ENCODE results near the gene NCK2.

The NCK2 gene

DNA sequence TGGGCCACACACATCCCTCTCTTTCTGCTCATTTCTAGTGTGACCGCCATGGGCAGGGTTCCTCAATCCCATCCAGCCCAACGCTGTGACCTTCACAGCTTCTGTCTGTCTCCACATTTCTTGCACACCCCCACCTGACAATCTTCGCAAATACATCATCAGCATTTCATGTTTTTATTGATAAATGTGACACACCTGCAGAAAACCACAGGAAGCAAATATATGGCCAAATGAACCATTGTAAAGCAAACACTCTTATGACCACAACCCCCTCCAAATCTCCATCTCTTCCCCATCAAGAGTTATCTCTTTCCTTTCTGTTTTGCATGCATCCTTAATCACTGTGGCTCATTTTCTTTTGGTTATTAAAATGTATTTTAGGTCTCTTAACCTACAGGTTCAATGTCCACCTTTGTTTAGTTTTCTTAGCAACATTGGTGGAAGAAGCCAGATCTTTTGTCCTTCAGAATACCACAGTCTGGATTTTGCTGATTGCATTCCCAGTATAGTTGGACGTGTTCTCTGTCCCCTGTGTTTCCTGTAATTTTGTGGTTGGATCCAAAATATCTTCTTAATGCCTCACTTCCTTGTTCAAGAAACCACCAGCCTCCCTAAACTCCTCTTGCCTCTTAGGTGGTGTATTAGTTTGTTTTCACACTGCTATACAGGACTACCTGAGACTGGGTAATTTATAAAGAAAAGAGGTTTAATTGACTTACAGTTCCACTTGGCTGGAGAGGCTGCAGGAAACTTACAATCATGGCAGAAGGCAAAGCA lies 9.8 kb upstream of the NCK2 start:
- Histone ChIP-seq H3K4me1 (ENCODE audit: control insufficient read depth, low read length) (peaks cover 78% of the 10 kb centered on the region), H3K79me2 (ENCODE audit: control insufficient read depth, low read length) (no peaks in the 10 kb centered on the region), H3K27me3 (ENCODE audit: control insufficient read depth, low read length) (no peaks in the 10 kb centered on the region), H3K9me2 (replicated peaks; ENCODE audit: control insufficient read depth, low read length) (no peaks in the 10 kb centered on the region), H3K36me3 (ENCODE audit: control insufficient read depth, low read length) (no peaks in the 10 kb centered on the region), H4K20me1 (ENCODE audit: control insufficient read depth, insufficient read depth, low read depth, low read length) (no peaks in the 10 kb centered on the region), H3F3A (ENCODE audit: control insufficient read depth, insufficient read depth) (no peaks in the 10 kb centered on the region), H3K9me3 (ENCODE audit: control insufficient read depth, insufficient read depth, low read length) (no peaks in the 10 kb centered on the region), H3K4me3 (ENCODE audit: low read length) (no peak overlapping the region), H3K4me2 (ENCODE audit: low read length) (peak overlapping the region; percentile 10), H3K27ac (ENCODE audit: low read depth, low read length) (no peak overlapping the region)
- TF ChIP-seq CTCF (IDR thresholded peaks at IDR 0.05; ENCODE audit: low read depth, low read length, poor library complexity, severe bottlenecking), result no peak
- no peak for TF ChIP-seq EZH2phosphoT487 (IDR thresholded peaks at IDR 0.05; ENCODE audit: borderline replicate concordance, low read length)

- H3K79me2 ChIP-seq (ENCODE audit: control insufficient read depth, low read length), result no peaks in the 10 kb centered on the region
- H3K36me3 ChIP-seq (ENCODE audit: control insufficient read depth, low read length), result no peaks in the 10 kb centered on the region
- no peak overlapping the region for H3K4me3 ChIP-seq (ENCODE audit: low read length)
- H3K4me1 ChIP-seq (ENCODE audit: control insufficient read depth, low read length), result peaks cover 78% of the 10 kb centered on the region
- TF ChIP-seq CTCF (IDR thresholded peaks at IDR 0.05; ENCODE audit: low read depth, low read length, poor library complexity, severe bottlenecking) (no peak), EZH2phosphoT487 (IDR thresholded peaks at IDR 0.05; ENCODE audit: borderline replicate concordance, low read length) (no peak)
- H3K27ac ChIP-seq (ENCODE audit: low read depth, low read length), result no peak overlapping the region
- no peaks in the 10 kb centered on the region for H3K27me3 ChIP-seq (ENCODE audit: control insufficient read depth, low read length)
- no peaks in the 10 kb centered on the region for H4K20me1 ChIP-seq (ENCODE audit: control insufficient read depth, insufficient read depth, low read depth, low read length)
- H3K9me3 ChIP-seq (ENCODE audit: control insufficient read depth, insufficient read depth, low read length), result no peaks in the 10 kb centered on the region
- no peaks in the 10 kb centered on the region for H3F3A ChIP-seq (ENCODE audit: control insufficient read depth, insufficient read depth)
- H3K4me2 ChIP-seq (ENCODE audit: low read length), result no peak overlapping the region
- H3K9me2 ChIP-seq (replicated peaks; ENCODE audit: control insufficient read depth, low read length), result no peaks in the 10 kb centered on the region
Observed at GRCh38 chr2:105736145-105736544, 8.6 kb upstream of the NCK2 start.

- Histone ChIP-seq H3F3A (ENCODE audit: control insufficient read depth, insufficient read depth) (peaks cover 3% of the 10 kb centered on the region; the same call in 1 of the 2 replicates), H3K4me1 (ENCODE audit: control insufficient read depth, low read length) (peaks cover 61% of the 10 kb centered on the region), H3K4me3 (ENCODE audit: low read length) (peak overlapping the region; percentile 40), H3K4me2 (ENCODE audit: low read length) (peak overlapping the region; percentile 57), H3K9me2 (replicated peaks; ENCODE audit: control insufficient read depth, low read length) (no peaks in the 10 kb centered on the region), H3K27ac (ENCODE audit: low read depth, low read length) (peak overlapping the region; percentile 58), H3K36me3 (ENCODE audit: control insufficient read depth, low read length) (no peaks in the 10 kb centered on the region), H3K27me3 (ENCODE audit: control insufficient read depth, low read length) (no peaks in the 10 kb centered on the region), H3K79me2 (ENCODE audit: control insufficient read depth, low read length) (no peaks in the 10 kb centered on the region), H3K9me3 (ENCODE audit: control insufficient read depth, insufficient read depth, low read length) (no peaks in the 10 kb centered on the region), H4K20me1 (ENCODE audit: control insufficient read depth, insufficient read depth, low read depth, low read length) (no peaks in the 10 kb centered on the region)
- TF ChIP-seq EZH2phosphoT487 (IDR thresholded peaks at IDR 0.05; ENCODE audit: borderline replicate concordance, low read length), result no peak
- no peak for TF ChIP-seq CTCF (IDR thresholded peaks at IDR 0.05; ENCODE audit: low read depth, low read length, poor library complexity, severe bottlenecking)
Observed at GRCh38 chr2:105737980-105738657, 6.6 kb upstream of the NCK2 start.

Data from DOHH2 (cell line).